Measurements from ENCODE around the gene TMEM205. TPM values are rescaled to one million over a fixed set of nuclear protein-coding genes. Genes with fewer than 3 reads are reported as not detected.
A peak's percentile ranks its signal among the peaks of the same experiment; 100 is the strongest.

The TMEM205 gene
- total RNA-seq, 4 donors from 2014 or later: 165 to 262 (median 210) TPM

GRCh38 chr19:11370744-11371143 is 24.7 kb upstream of the TMEM205 start:
- Histone ChIP-seq H3K4me3 (no peak overlapping the region), H3K27ac (no peak overlapping the region), H3K27me3 (no peaks in the 10 kb centered on the region), H3K9me3 (no peaks in the 10 kb centered on the region), H3K36me3 (peaks cover 0 to 37% of the 10 kb centered on the region in 2 donors), H3K4me1 (peaks cover 0 to 17% (median 9%) of the 10 kb centered on the region in 3 donors)
- TF ChIP-seq EP300 (IDR thresholded peaks at IDR 0.05): no peak
- TF ChIP-seq POLR2AphosphoS5 (IDR thresholded peaks at IDR 0.05): no peak
- no peak for TF ChIP-seq POLR2A (IDR thresholded peaks at IDR 0.05)
- no peak for ATAC-seq
- 66 to 92% methylated on average over 2 of the region's 2 CpGs for WGBS, 2 donors (ENCODE audit: low coverage in 1 of 2)

GRCh38 chr19:11367528-11367927 is 21.5 kb upstream of the TMEM205 start:
- no peak for ATAC-seq
- Histone ChIP-seq H3K27me3 (no peaks in the 10 kb centered on the region), H3K4me1 (peaks cover 0 to 5% (median 0%) of the 10 kb centered on the region in 3 donors), H3K9me3 (no peaks in the 10 kb centered on the region), H3K36me3 (peaks cover 0 to 69% of the 10 kb centered on the region in 2 donors), H3K4me3 (no peak overlapping the region), H3K27ac (no peak overlapping the region)
- no CpG with 5 or more reads among the region's 2 CpGs for WGBS, 2 donors (ENCODE audit: low coverage in 1 of 2)
- TF ChIP-seq CTCF (IDR thresholded peaks at IDR 0.05) (no peak), POLR2A (IDR thresholded peaks at IDR 0.05) (no peak), POLR2AphosphoS5 (IDR thresholded peaks at IDR 0.05) (no peak), EP300 (IDR thresholded peaks at IDR 0.05) (no peak)

- Histone ChIP-seq H3K27ac (peak overlapping the region in 1 of 4 donors; percentile 18), H3K4me3 (no peak overlapping the region), H3K27me3 (no peaks in the 10 kb centered on the region), H3K36me3 (peaks cover 0 to 80% of the 10 kb centered on the region in 2 donors), H3K9me3 (no peaks in the 10 kb centered on the region), H3K4me1 (peaks cover 0 to 5% (median 0%) of the 10 kb centered on the region in 3 donors)
- 71% methylated on average over 1 of the region's 7 CpGs; no CpG with 5 or more reads in 1 of the 2 donors for WGBS, 2 donors (ENCODE audit: low coverage in 1 of 2)
- ATAC-seq: no peak
- TF ChIP-seq CTCF (IDR thresholded peaks at IDR 0.05): no peak
- TF ChIP-seq POLR2AphosphoS5 (IDR thresholded peaks at IDR 0.05): no peak
- no peak for TF ChIP-seq POLR2A (IDR thresholded peaks at IDR 0.05)
- TF ChIP-seq EP300 (IDR thresholded peaks at IDR 0.05): no peak
These were observed 19.6 kb upstream of the TMEM205 start for GRCh38 chr19:11365557-11366117.

- TF ChIP-seq POLR2A (IDR thresholded peaks at IDR 0.05) (no peak), EP300 (IDR thresholded peaks at IDR 0.05) (no peak), POLR2AphosphoS5 (IDR thresholded peaks at IDR 0.05) (no peak), CTCF (IDR thresholded peaks at IDR 0.05) (no peak)
- H3K4me1 ChIP-seq: peaks cover 0 to 5% (median 0%) of the 10 kb centered on the region in 3 donors
- peak overlapping the region in 1 of 4 donors; percentile 18 for H3K27ac ChIP-seq
- no peaks in the 10 kb centered on the region for H3K9me3 ChIP-seq
- H3K27me3 ChIP-seq: no peaks in the 10 kb centered on the region
- 75% methylated on average over 2 of the region's 5 CpGs; no CpG with 5 or more reads in 1 of the 2 donors for WGBS, 2 donors (ENCODE audit: low coverage in 1 of 2)
- H3K4me3 ChIP-seq: no peak overlapping the region
- no peak for ATAC-seq
- peaks cover 0 to 87% of the 10 kb centered on the region in 2 donors for H3K36me3 ChIP-seq
These were observed 18.9 kb upstream of the TMEM205 start for GRCh38 chr19:11364935-11365334.

GRCh38 chr19:11364296-11364904 is 18.3 kb upstream of the TMEM205 start:
- Histone ChIP-seq H3K4me3 (no peak overlapping the region), H3K27ac (no peak overlapping the region), H3K27me3 (no peaks in the 10 kb centered on the region), H3K4me1 (peaks cover 0 to 5% (median 0%) of the 10 kb centered on the region in 3 donors), H3K9me3 (no peaks in the 10 kb centered on the region), H3K36me3 (peaks cover 0 to 88% of the 10 kb centered on the region in 2 donors)
- ATAC-seq: no peak
- 80 to 90% methylated on average over 5 to 9 of the region's 28 CpGs for whole genome bisulfite sequencing, 2 donors (ENCODE audit: low coverage in 1 of 2)
- TF ChIP-seq POLR2A (IDR thresholded peaks at IDR 0.05) (no peak), POLR2AphosphoS5 (IDR thresholded peaks at IDR 0.05) (no peak), CTCF (IDR thresholded peaks at IDR 0.05) (no peak), EP300 (IDR thresholded peaks at IDR 0.05) (no peak)

Measured in gastroesophageal sphincter (tissue), 4 donors.